Measurements from ENCODE around the gene SERPINE1.

Gene SERPINE1

GRCh38 chr7:101169110-101169837, 42.4 kb downstream of the SERPINE1 start:
- Histone ChIP-seq H3K27me3 (ENCODE audit: control insufficient read depth in 1 of 2, insufficient read depth in 2 of 2, low read length in 2 of 2) (peaks cover 82 to 99% of the 10 kb centered on the region in 2 donors), H3K36me3 (ENCODE audit: insufficient read depth, low read length) (no peaks in the 10 kb centered on the region), H3K27ac (ENCODE audit: low read depth, low read length) (no peak overlapping the region), H3K9me3 (ENCODE audit: low read length) (no peaks in the 10 kb centered on the region), H3K4me3 (ENCODE audit: low read depth in 1 of 2, low read length in 2 of 2) (no peak overlapping the region), H3K4me1 (ENCODE audit: insufficient read depth, low read length) (peaks cover 17% of the 10 kb centered on the region), H3K9ac (ENCODE audit: low read length) (no peak overlapping the region)

- Histone ChIP-seq H3K4me1 (ENCODE audit: insufficient read depth, low read length) (peaks cover 15% of the 10 kb centered on the region), H3K9ac (ENCODE audit: low read length) (no peak overlapping the region), H3K36me3 (ENCODE audit: insufficient read depth, low read length) (no peaks in the 10 kb centered on the region), H3K9me3 (ENCODE audit: low read length) (no peaks in the 10 kb centered on the region), H3K27ac (ENCODE audit: low read depth, low read length) (no peak overlapping the region), H3K4me3 (ENCODE audit: low read depth in 1 of 2, low read length in 2 of 2) (no peak overlapping the region), H3K27me3 (ENCODE audit: control insufficient read depth in 1 of 2, insufficient read depth in 2 of 2, low read length in 2 of 2) (peaks cover 80 to 96% of the 10 kb centered on the region in 2 donors)
These were observed 43.1 kb downstream of the SERPINE1 start for GRCh38 chr7:101169838-101170551.

GRCh38 chr7:101170617-101171441, 43.9 kb downstream of the SERPINE1 start:
- no peak overlapping the region for H3K4me3 ChIP-seq (ENCODE audit: low read depth in 1 of 2, low read length in 2 of 2)
- H3K27ac ChIP-seq (ENCODE audit: low read depth, low read length) = no peak overlapping the region
- peaks cover 75 to 96% of the 10 kb centered on the region in 2 donors for H3K27me3 ChIP-seq (ENCODE audit: control insufficient read depth in 1 of 2, insufficient read depth in 2 of 2, low read length in 2 of 2)
- H3K9me3 ChIP-seq (ENCODE audit: low read length) = no peaks in the 10 kb centered on the region
- H3K36me3 ChIP-seq (ENCODE audit: insufficient read depth, low read length) = no peaks in the 10 kb centered on the region
- no peak overlapping the region for H3K9ac ChIP-seq (ENCODE audit: low read length)
- peaks cover 9% of the 10 kb centered on the region for H3K4me1 ChIP-seq (ENCODE audit: insufficient read depth, low read length)

GRCh38 chr7:101171442-101171837, 44.5 kb downstream of the SERPINE1 start:
- Histone ChIP-seq H3K4me3 (ENCODE audit: low read depth in 1 of 2, low read length in 2 of 2) (no peak overlapping the region), H3K4me1 (ENCODE audit: insufficient read depth, low read length) (peaks cover 6% of the 10 kb centered on the region), H3K9ac (ENCODE audit: low read length) (no peak overlapping the region), H3K27me3 (ENCODE audit: control insufficient read depth in 1 of 2, insufficient read depth in 2 of 2, low read length in 2 of 2) (peaks cover 73 to 96% of the 10 kb centered on the region in 2 donors), H3K9me3 (ENCODE audit: low read length) (no peaks in the 10 kb centered on the region), H3K36me3 (ENCODE audit: insufficient read depth, low read length) (no peaks in the 10 kb centered on the region), H3K27ac (ENCODE audit: low read depth, low read length) (no peak overlapping the region)

- no peaks in the 10 kb centered on the region for H3K36me3 ChIP-seq (ENCODE audit: insufficient read depth, low read length)
- peaks cover 75 to 97% of the 10 kb centered on the region in 2 donors for H3K27me3 ChIP-seq (ENCODE audit: control insufficient read depth in 1 of 2, insufficient read depth in 2 of 2, low read length in 2 of 2)
- no peak overlapping the region for H3K9ac ChIP-seq (ENCODE audit: low read length)
- no peaks in the 10 kb centered on the region for H3K9me3 ChIP-seq (ENCODE audit: low read length)
- H3K4me1 ChIP-seq (ENCODE audit: insufficient read depth, low read length) = peaks cover 6% of the 10 kb centered on the region
- no peak overlapping the region for H3K27ac ChIP-seq (ENCODE audit: low read depth, low read length)
- no peak overlapping the region for H3K4me3 ChIP-seq (ENCODE audit: low read depth in 1 of 2, low read length in 2 of 2)
These were observed 45.3 kb downstream of the SERPINE1 start for GRCh38 chr7:101172005-101172853.

- no peak overlapping the region for H3K4me3 ChIP-seq (ENCODE audit: low read depth in 1 of 2, low read length in 2 of 2)
- H3K9ac ChIP-seq (ENCODE audit: low read length) = no peak overlapping the region
- no peak overlapping the region for H3K27ac ChIP-seq (ENCODE audit: low read depth, low read length)
- peaks cover 6% of the 10 kb centered on the region for H3K4me1 ChIP-seq (ENCODE audit: insufficient read depth, low read length)
- no peaks in the 10 kb centered on the region for H3K36me3 ChIP-seq (ENCODE audit: insufficient read depth, low read length)
- H3K27me3 ChIP-seq (ENCODE audit: control insufficient read depth in 1 of 2, insufficient read depth in 2 of 2, low read length in 2 of 2) = peaks cover 76 to 97% of the 10 kb centered on the region in 2 donors
- H3K9me3 ChIP-seq (ENCODE audit: low read length) = no peaks in the 10 kb centered on the region
These were observed 46.2 kb downstream of the SERPINE1 start for GRCh38 chr7:101172854-101173751.

- Histone ChIP-seq H3K27ac (ENCODE audit: low read depth, low read length) (no peak overlapping the region), H3K4me3 (ENCODE audit: low read depth in 1 of 2, low read length in 2 of 2) (no peak overlapping the region), H3K36me3 (ENCODE audit: insufficient read depth, low read length) (no peaks in the 10 kb centered on the region), H3K27me3 (ENCODE audit: control insufficient read depth in 1 of 2, insufficient read depth in 2 of 2, low read length in 2 of 2) (peaks cover 71 to 97% of the 10 kb centered on the region in 2 donors), H3K4me1 (ENCODE audit: insufficient read depth, low read length) (peaks cover 6% of the 10 kb centered on the region), H3K9me3 (ENCODE audit: low read length) (no peaks in the 10 kb centered on the region), H3K9ac (ENCODE audit: low read length) (no peak overlapping the region)
These were observed 46.9 kb downstream of the SERPINE1 start for GRCh38 chr7:101173752-101174244.

- no peak overlapping the region for H3K9ac ChIP-seq (ENCODE audit: low read length)
- peaks cover 69 to 96% of the 10 kb centered on the region in 2 donors for H3K27me3 ChIP-seq (ENCODE audit: control insufficient read depth in 1 of 2, insufficient read depth in 2 of 2, low read length in 2 of 2)
- no peaks in the 10 kb centered on the region for H3K36me3 ChIP-seq (ENCODE audit: insufficient read depth, low read length)
- H3K4me1 ChIP-seq (ENCODE audit: insufficient read depth, low read length) = peaks cover 6% of the 10 kb centered on the region
- no peak overlapping the region for H3K27ac ChIP-seq (ENCODE audit: low read depth, low read length)
- no peaks in the 10 kb centered on the region for H3K9me3 ChIP-seq (ENCODE audit: low read length)
- H3K4me3 ChIP-seq (ENCODE audit: low read depth in 1 of 2, low read length in 2 of 2) = no peak overlapping the region
These were observed 47.5 kb downstream of the SERPINE1 start for GRCh38 chr7:101174322-101174854.

GRCh38 chr7:101175664-101176063, 48.8 kb downstream of the SERPINE1 start:
- H3K27me3 ChIP-seq (ENCODE audit: control insufficient read depth in 1 of 2, insufficient read depth in 2 of 2, low read length in 2 of 2) = peaks cover 62 to 97% of the 10 kb centered on the region in 2 donors
- H3K36me3 ChIP-seq (ENCODE audit: insufficient read depth, low read length) = no peaks in the 10 kb centered on the region
- H3K9ac ChIP-seq (ENCODE audit: low read length) = no peak overlapping the region
- H3K4me3 ChIP-seq (ENCODE audit: low read depth in 1 of 2, low read length in 2 of 2) = no peak overlapping the region
- H3K9me3 ChIP-seq (ENCODE audit: low read length) = no peaks in the 10 kb centered on the region
- peaks cover 6% of the 10 kb centered on the region for H3K4me1 ChIP-seq (ENCODE audit: insufficient read depth, low read length)
- no peak overlapping the region for H3K27ac ChIP-seq (ENCODE audit: low read depth, low read length)

- Histone ChIP-seq H3K27me3 (ENCODE audit: control insufficient read depth in 1 of 2, insufficient read depth in 2 of 2, low read length in 2 of 2) (peaks cover 45 to 90% of the 10 kb centered on the region in 2 donors), H3K4me3 (ENCODE audit: low read depth in 1 of 2, low read length in 2 of 2) (no peak overlapping the region), H3K9me3 (ENCODE audit: low read length) (no peaks in the 10 kb centered on the region), H3K36me3 (ENCODE audit: insufficient read depth, low read length) (no peaks in the 10 kb centered on the region), H3K27ac (ENCODE audit: low read depth, low read length) (no peak overlapping the region), H3K4me1 (ENCODE audit: insufficient read depth, low read length) (peaks cover 6% of the 10 kb centered on the region), H3K9ac (ENCODE audit: low read length) (no peak overlapping the region)
These were observed 50.7 kb downstream of the SERPINE1 start for GRCh38 chr7:101177644-101178043.

Measured in muscle layer of colon (tissue), 2 donors.